Liver (tissue), 9 donors: ENCODE data around the gene APBA1. TPM values are rescaled to one million over a fixed set of nuclear protein-coding genes. Genes with fewer than 3 reads are reported as not detected.

Experiments used
- DNase-seq: peaks from one replicate; pipeline ENCODE4 v3.0.0-alpha.2; 2017; ENCODE audit warnings: low spot score
- H3K27ac ChIP-seq, 2 donors: one replicate each; pipeline ENCODE4 v1.7.0; 2013; ENCODE audit warnings: inconsistent platforms in 2 of 2, low read length in 2 of 2, control low read depth in 1 of 2, low read depth in 1 of 2, mild to moderate bottlenecking in 1 of 2
- H3K27me3 ChIP-seq, 4 donors: one replicate each; pipeline versions ENCODE4 v1.6.1 to v1.7.0; 2013; ENCODE audit warnings: low read length in 3 of 4, inconsistent platforms in 1 of 4, mild to moderate bottlenecking in 1 of 4, moderate library complexity in 1 of 4; ENCODE audit not compliant: control insufficient read depth in 4 of 4, insufficient read depth in 4 of 4
- H3K36me3 ChIP-seq, 4 donors: one replicate each; pipeline versions ENCODE4 v1.6.1 to v1.7.0; 2013; ENCODE audit warnings: low read length in 3 of 4, mild to moderate bottlenecking in 3 of 4, low read depth in 1 of 4, moderate library complexity in 1 of 4; ENCODE audit not compliant: control insufficient read depth in 4 of 4, insufficient read depth in 3 of 4
- H3K4me1 ChIP-seq, 4 donors: one replicate each; pipeline versions ENCODE4 v1.6.1 to v1.7.0; 2013; ENCODE audit warnings: low read length in 3 of 4, mild to moderate bottlenecking in 3 of 4, moderate library complexity in 1 of 4; ENCODE audit not compliant: control insufficient read depth in 4 of 4, insufficient read depth in 4 of 4
- H3K4me3 ChIP-seq, 3 donors: one replicate each; pipeline versions ENCODE4 v1.6.1 to v1.7.0; 2013; ENCODE audit warnings: low read length in 3 of 3, control low read depth in 1 of 3, low read depth in 1 of 3, mild to moderate bottlenecking in 1 of 3
- H3K9ac ChIP-seq, 2 donors: one replicate each; pipeline ENCODE4 v1.7.0; 2013; ENCODE audit warnings: low read length in 2 of 2, mild to moderate bottlenecking in 2 of 2, moderate library complexity in 2 of 2, control low read depth in 1 of 2, low read depth in 1 of 2
- H3K9me3 ChIP-seq, 4 donors: one replicate each; pipeline versions ENCODE4 v1.6.1 to v1.7.0; 2013; ENCODE audit warnings: low read length in 3 of 4; ENCODE audit not compliant: control insufficient read depth in 4 of 4
- ATF3 ChIP-seq: IDR thresholded peaks from 2 replicates; pipeline ENCODE4 v1.6.1; 2016; ENCODE audit warnings: antibody characterized with exemption
- CTCF ChIP-seq: fragments of 150-350 bp; IDR thresholded peaks from 2 replicates; pipeline ENCODE4 v1.5.1; 2017; ENCODE audit warnings: improper control_type of control experiment, low read depth, low read length; ENCODE audit not compliant: missing input control
- EGR1 ChIP-seq, 2 donors: IDR thresholded peaks; 2 replicates each; pipeline ENCODE4 v1.6.1; 2016 to 2018; ENCODE audit warnings: antibody characterized with exemption in 2 of 2, low read depth in 2 of 2
- FOXA1 ChIP-seq: IDR thresholded peaks from 2 replicates; pipeline ENCODE4 v1.6.1; 2016; ENCODE audit warnings: antibody characterized with exemption
- FOXA2 ChIP-seq: IDR thresholded peaks from 2 replicates; pipeline ENCODE4 v1.6.1; 2016; ENCODE audit warnings: antibody characterized with exemption
- GABPA ChIP-seq, 2 donors: IDR thresholded peaks in 1 of 2; conservative IDR thresholded peaks in 1 of 2; 2 replicates each; pipeline ENCODE4 v1.6.1; 2016; ENCODE audit warnings: antibody characterized with exemption in 2 of 2, mild to moderate bottlenecking in 1 of 2, moderate library complexity in 1 of 2
- HNF4A ChIP-seq, 2 donors: conservative IDR thresholded peaks; 2 replicates each; pipeline ENCODE4 v1.6.1; 2016; ENCODE audit warnings: antibody characterized with exemption in 2 of 2, mild to moderate bottlenecking in 2 of 2
- HNF4G ChIP-seq: IDR thresholded peaks from 2 replicates; pipeline ENCODE4 v1.6.1; 2016; ENCODE audit warnings: antibody characterized with exemption
- JUND ChIP-seq, 2 donors: IDR thresholded peaks; 2 replicates each; pipeline ENCODE4 v1.6.1; 2016; ENCODE audit warnings: antibody characterized with exemption in 2 of 2
- MAX ChIP-seq: IDR thresholded peaks from 2 replicates; pipeline ENCODE4 v1.6.1; 2016; ENCODE audit warnings: antibody characterized with exemption
- NR2F2 ChIP-seq: IDR thresholded peaks from 2 replicates; pipeline ENCODE4 v1.6.1; 2016; ENCODE audit warnings: antibody characterized with exemption
- RAD21 ChIP-seq, 2 donors: IDR thresholded peaks; 2 replicates each; pipeline ENCODE4 v1.6.1; 2016; ENCODE audit warnings: antibody characterized with exemption in 2 of 2, mild to moderate bottlenecking in 2 of 2
- REST ChIP-seq: IDR thresholded peaks from 2 replicates; pipeline ENCODE4 v1.6.1; 2016; ENCODE audit warnings: antibody characterized with exemption, mild to moderate bottlenecking
- RXRA ChIP-seq, 2 donors: IDR thresholded peaks; 2 replicates each; pipeline ENCODE4 v1.6.1; 2017 to 2018; ENCODE audit warnings: antibody characterized with exemption in 2 of 2, mild to moderate bottlenecking in 1 of 2
- SP1 ChIP-seq: IDR thresholded peaks from 2 replicates; pipeline ENCODE4 v1.6.1; 2018; ENCODE audit warnings: antibody characterized with exemption, mild to moderate bottlenecking
- TAF1 ChIP-seq: conservative IDR thresholded peaks from 2 replicates; pipeline ENCODE4 v1.6.1; 2016; ENCODE audit warnings: antibody characterized with exemption, mild to moderate bottlenecking
- YY1 ChIP-seq: IDR thresholded peaks from 2 replicates; pipeline ENCODE4 v1.6.1; 2016; ENCODE audit warnings: antibody characterized with exemption, mild to moderate bottlenecking
- ZBTB33 ChIP-seq: IDR thresholded peaks from 2 replicates; pipeline ENCODE4 v1.6.1; 2016; ENCODE audit warnings: antibody characterized with exemption
- WGBS: extraction: QIAGEN DNeasy Blood & Tissue Kit; methylation state at CpG from one replicate; pipeline ENCODE4 v1.1.7; 2013; 5-methylcytosine and 5-hydroxymethylcytosine counted together
- polyA plus RNA-seq, 2 donors: library from polyadenylated mRNA; stranded (reverse) in 1 of 2; unstranded in 1 of 2; fragments of 200-250 nt in 1 of 2; fragments of >200 nt in 1 of 2; fragmentation: Nextera tagmentation in 1 of 2; extraction: Ambion mirVana in 1 of 2; gene quantifications; one replicate each; pipeline versions ENCODE4 v1.2.1 to v1.2.3, GENCODE V29; 2013 to 2015
- total RNA-seq, 2 donors: library from RNA; depleted of rRNA; stranded (reverse); fragments of >200 nt; gene quantifications; one replicate each; pipeline ENCODE4 v1.2.3, GENCODE V29; 2014
- donor health status: healthy.
- donor health status: healthy.
- donor health status: healthy.
- donor health status: healthy.
- donor health status: healthy.

The APBA1 gene
- total and polyA plus RNA-seq, 4 donors = 2.8 to 19.0 (median 6.1) TPM

GRCh38 chr9:69542058-69542457, 130.1 kb downstream of the APBA1 start:
- no peak overlapping the region for H3K27ac ChIP-seq
- no peak overlapping the region for H3K4me3 ChIP-seq
- peaks cover 0 to 4% (median 2%) of the 10 kb centered on the region in 4 donors for H3K4me1 ChIP-seq
- no peaks in the 10 kb centered on the region for H3K27me3 ChIP-seq
- TF ChIP-seq REST (no peak), TAF1 (no peak), HNF4G (no peak), RAD21 (IDR thresholded peaks at IDR 0.05) (no peak), HNF4A (conservative IDR thresholded peaks at IDR 0.05) (no peak), YY1 (no peak), GABPA (IDR thresholded peaks at IDR 0.05 in 1 of 2, conservative IDR thresholded peaks at IDR 0.05 in 1 of 2) (no peak), CTCF (no peak), ATF3 (no peak), SP1 (no peak), FOXA2 (no peak), JUND (IDR thresholded peaks at IDR 0.05) (no peak), MAX (no peak), NR2F2 (no peak), RXRA (IDR thresholded peaks at IDR 0.05) (no peak), FOXA1 (no peak), EGR1 (IDR thresholded peaks at IDR 0.05; ENCODE audit: low read depth in 2 of 2) (no peak), ZBTB33 (no peak)
- no peak overlapping the region for H3K9ac ChIP-seq
- 96% methylated on average over 6 of the region's 6 CpGs for WGBS
- H3K9me3 ChIP-seq = no peaks in the 10 kb centered on the region
- H3K36me3 ChIP-seq = no peaks in the 10 kb centered on the region
- DNase-seq = no peak
